ENCODE measurements around the gene NABP1.

The NABP1 gene

GRCh38 chr2:191678437-191679100 lies 633 bp downstream of the NABP1 start:
- peak overlapping the region; percentile 56 for H3K4me3 ChIP-seq (ENCODE audit: low read depth, low read length)

GRCh38 chr2:191679818-191680600 lies 2.1 kb downstream of the NABP1 start:
- no peak overlapping the region for H3K4me3 ChIP-seq (ENCODE audit: low read depth, low read length)

GRCh38 chr2:191680639-191681038 lies 2.7 kb downstream of the NABP1 start:
- H3K4me3 ChIP-seq (ENCODE audit: low read depth, low read length): no peak overlapping the region

- no peak overlapping the region for H3K4me3 ChIP-seq (ENCODE audit: low read depth, low read length)
Measured at GRCh38 chr2:191682126-191682525, 4.2 kb downstream of the NABP1 start.

GRCh38 chr2:191686066-191686465 lies 8.1 kb downstream of the NABP1 start:
- H3K4me3 ChIP-seq (ENCODE audit: low read depth, low read length): no peak overlapping the region

GRCh38 chr2:191686729-191687128 lies 8.8 kb downstream of the NABP1 start:
- no peak overlapping the region for H3K4me3 ChIP-seq (ENCODE audit: low read depth, low read length)

GRCh38 chr2:191687867-191688266 lies 9.9 kb downstream of the NABP1 start:
- no peak overlapping the region for H3K4me3 ChIP-seq (ENCODE audit: low read depth, low read length)

GRCh38 chr2:191688934-191689695 lies 11.2 kb downstream of the NABP1 start:
- no peak overlapping the region for H3K4me3 ChIP-seq (ENCODE audit: low read depth, low read length)

- H3K4me3 ChIP-seq (ENCODE audit: low read depth, low read length): no peak overlapping the region
Measured at GRCh38 chr2:191690327-191690726, 12.4 kb downstream of the NABP1 start.

GRCh38 chr2:191691016-191691735 lies 13.2 kb downstream of the NABP1 start:
- no peak overlapping the region for H3K4me3 ChIP-seq (ENCODE audit: low read depth, low read length)

GRCh38 chr2:191691898-191692297 lies 14.0 kb downstream of the NABP1 start:
- no peak overlapping the region for H3K4me3 ChIP-seq (ENCODE audit: low read depth, low read length)

- no peak overlapping the region for H3K4me3 ChIP-seq (ENCODE audit: low read depth, low read length)
Measured at GRCh38 chr2:191692502-191693115, 14.7 kb downstream of the NABP1 start.

GRCh38 chr2:191693166-191693565 lies 15.2 kb downstream of the NABP1 start:
- H3K4me3 ChIP-seq (ENCODE audit: low read depth, low read length): no peak overlapping the region

GRCh38 chr2:191693778-191694177 lies 15.8 kb downstream of the NABP1 start:
- no peak overlapping the region for H3K4me3 ChIP-seq (ENCODE audit: low read depth, low read length)

GRCh38 chr2:191696001-191696400 lies 18.1 kb downstream of the NABP1 start:
- no peak overlapping the region for H3K4me3 ChIP-seq (ENCODE audit: low read depth, low read length)

GRCh38 chr2:191696966-191697365 lies 19.0 kb downstream of the NABP1 start:
- no peak overlapping the region for H3K4me3 ChIP-seq (ENCODE audit: low read depth, low read length)

GRCh38 chr2:191697870-191698269 lies 19.9 kb downstream of the NABP1 start:
- no peak overlapping the region for H3K4me3 ChIP-seq (ENCODE audit: low read depth, low read length)

- no peak overlapping the region for H3K4me3 ChIP-seq (ENCODE audit: low read depth, low read length)
Measured at GRCh38 chr2:191699341-191699945, 21.5 kb downstream of the NABP1 start.

GRCh38 chr2:191701029-191701428 lies 23.1 kb downstream of the NABP1 start:
- no peak overlapping the region for H3K4me3 ChIP-seq (ENCODE audit: low read depth, low read length)

GRCh38 chr2:191701696-191702095 lies 23.8 kb downstream of the NABP1 start:
- no peak overlapping the region for H3K4me3 ChIP-seq (ENCODE audit: low read depth, low read length)
